ENCODE data around the gene RAB11FIP3.
"Not testable (repeated sequence)": the region's sequence is repeated elsewhere in the genome, so short reads cannot be mapped to it uniquely, and the experiment has no call there.

The RAB11FIP3 gene

GRCh38 chr16:476039-476438 lies 50.6 kb downstream of the RAB11FIP3 start:
- Mint-ChIP-seq H3K27me3 (no peaks in the 10 kb centered on the region), H3K36me3 (ENCODE audit: low read depth) (peaks cover 21% of the 10 kb centered on the region), H3K4me3 (no peak overlapping the region), H3K4me1 (ENCODE audit: low read depth) (no peaks in the 10 kb centered on the region), H3K27ac (no peak overlapping the region), H3K9me3 (no peaks in the 10 kb centered on the region)
- no peak for DNase-seq

- Mint-ChIP-seq H3K4me3 (no peak overlapping the region), H3K27ac (no peak overlapping the region), H3K4me1 (ENCODE audit: low read depth) (no peaks in the 10 kb centered on the region), H3K27me3 (no peaks in the 10 kb centered on the region), H3K36me3 (ENCODE audit: low read depth) (peaks cover 14% of the 10 kb centered on the region), H3K9me3 (no peaks in the 10 kb centered on the region)
- no peak for DNase-seq
Observed at GRCh38 chr16:477301-478157, 52.1 kb downstream of the RAB11FIP3 start.

- not testable (repeated sequence) for H3K4me3 Mint-ChIP-seq; H3K27me3 Mint-ChIP-seq; H3K4me1 Mint-ChIP-seq (ENCODE audit: low read depth); H3K9me3 Mint-ChIP-seq; H3K27ac Mint-ChIP-seq; DNase-seq
- peaks cover 17% of the 10 kb centered on the region for H3K36me3 Mint-ChIP-seq (ENCODE audit: low read depth)
Observed at GRCh38 chr16:478287-478686, 52.8 kb downstream of the RAB11FIP3 start.

GRCh38 chr16:482468-483185 lies 57.2 kb downstream of the RAB11FIP3 start:
- H3K4me3 Mint-ChIP-seq = no peak overlapping the region
- no peaks in the 10 kb centered on the region for H3K27me3 Mint-ChIP-seq
- H3K36me3 Mint-ChIP-seq (ENCODE audit: low read depth) = peaks cover 20% of the 10 kb centered on the region
- no peaks in the 10 kb centered on the region for H3K4me1 Mint-ChIP-seq (ENCODE audit: low read depth)
- no peak overlapping the region for H3K27ac Mint-ChIP-seq
- DNase-seq = no peak
- no peaks in the 10 kb centered on the region for H3K9me3 Mint-ChIP-seq

- DNase-seq = no peak
- Mint-ChIP-seq H3K4me3 (no peak overlapping the region), H3K36me3 (ENCODE audit: low read depth) (peaks cover 24% of the 10 kb centered on the region), H3K27ac (no peak overlapping the region), H3K27me3 (no peaks in the 10 kb centered on the region), H3K9me3 (no peaks in the 10 kb centered on the region), H3K4me1 (ENCODE audit: low read depth) (no peaks in the 10 kb centered on the region)
Observed at GRCh38 chr16:483341-484075, 58.1 kb downstream of the RAB11FIP3 start.

- Mint-ChIP-seq H3K36me3 (ENCODE audit: low read depth) (peaks cover 41% of the 10 kb centered on the region), H3K9me3 (no peaks in the 10 kb centered on the region), H3K4me1 (ENCODE audit: low read depth) (no peaks in the 10 kb centered on the region), H3K27me3 (no peaks in the 10 kb centered on the region), H3K4me3 (no peak overlapping the region), H3K27ac (no peak overlapping the region)
- DNase-seq = no peak
Observed at GRCh38 chr16:489606-490005, 64.2 kb downstream of the RAB11FIP3 start.

- Mint-ChIP-seq H3K27me3 (no peaks in the 10 kb centered on the region), H3K4me3 (no peak overlapping the region), H3K9me3 (no peaks in the 10 kb centered on the region), H3K27ac (no peak overlapping the region), H3K4me1 (ENCODE audit: low read depth) (no peaks in the 10 kb centered on the region), H3K36me3 (ENCODE audit: low read depth) (peaks cover 41% of the 10 kb centered on the region)
- DNase-seq = no peak
Observed at GRCh38 chr16:490768-491167, 65.3 kb downstream of the RAB11FIP3 start.

GRCh38 chr16:491220-491919 lies 65.9 kb downstream of the RAB11FIP3 start:
- H3K27ac Mint-ChIP-seq = no peak overlapping the region
- no peaks in the 10 kb centered on the region for H3K27me3 Mint-ChIP-seq
- DNase-seq = no peak
- no peaks in the 10 kb centered on the region for H3K9me3 Mint-ChIP-seq
- H3K4me1 Mint-ChIP-seq (ENCODE audit: low read depth) = no peaks in the 10 kb centered on the region
- H3K4me3 Mint-ChIP-seq = no peak overlapping the region
- H3K36me3 Mint-ChIP-seq (ENCODE audit: low read depth) = peaks cover 41% of the 10 kb centered on the region

GRCh38 chr16:492211-492875 lies 66.9 kb downstream of the RAB11FIP3 start:
- H3K36me3 Mint-ChIP-seq (ENCODE audit: low read depth) = peaks cover 39% of the 10 kb centered on the region
- no peaks in the 10 kb centered on the region for H3K4me1 Mint-ChIP-seq (ENCODE audit: low read depth)
- H3K27me3 Mint-ChIP-seq = no peaks in the 10 kb centered on the region
- no peak overlapping the region for H3K27ac Mint-ChIP-seq
- no peaks in the 10 kb centered on the region for H3K9me3 Mint-ChIP-seq
- H3K4me3 Mint-ChIP-seq = no peak overlapping the region
- DNase-seq = no peak

GRCh38 chr16:494676-495075 lies 69.2 kb downstream of the RAB11FIP3 start:
- not testable (repeated sequence) for DNase-seq; H3K4me1 Mint-ChIP-seq (ENCODE audit: low read depth); H3K27ac Mint-ChIP-seq; H3K9me3 Mint-ChIP-seq; H3K4me3 Mint-ChIP-seq; H3K27me3 Mint-ChIP-seq
- H3K36me3 Mint-ChIP-seq (ENCODE audit: low read depth) = peaks cover 33% of the 10 kb centered on the region

- H3K27ac Mint-ChIP-seq = no peak overlapping the region
- H3K36me3 Mint-ChIP-seq (ENCODE audit: low read depth) = peaks cover 31% of the 10 kb centered on the region
- DNase-seq = no peak
Observed at GRCh38 chr16:495127-495748, 69.8 kb downstream of the RAB11FIP3 start.

GRCh38 chr16:496097-496886 lies 70.8 kb downstream of the RAB11FIP3 start:
- DNase-seq = no peak
- Mint-ChIP-seq H3K4me1 (ENCODE audit: low read depth) (no peaks in the 10 kb centered on the region), H3K4me3 (no peak overlapping the region), H3K27me3 (no peaks in the 10 kb centered on the region), H3K9me3 (no peaks in the 10 kb centered on the region), H3K27ac (no peak overlapping the region), H3K36me3 (ENCODE audit: low read depth) (peaks cover 24% of the 10 kb centered on the region)

More at GRCh38 chr16:495127-495748, 69.8 kb downstream of the RAB11FIP3 start:
- H3K4me3 Mint-ChIP-seq = no peak overlapping the region
- H3K9me3 Mint-ChIP-seq = no peaks in the 10 kb centered on the region
- no peaks in the 10 kb centered on the region for H3K27me3 Mint-ChIP-seq
- H3K4me1 Mint-ChIP-seq (ENCODE audit: low read depth) = no peaks in the 10 kb centered on the region

- Mint-ChIP-seq H3K9me3 (no peaks in the 10 kb centered on the region), H3K36me3 (ENCODE audit: low read depth) (peaks cover 18% of the 10 kb centered on the region), H3K27ac (no peak overlapping the region), H3K4me1 (ENCODE audit: low read depth) (no peaks in the 10 kb centered on the region), H3K4me3 (no peak overlapping the region), H3K27me3 (no peaks in the 10 kb centered on the region)
- no peak for DNase-seq
Observed at GRCh38 chr16:497258-497657, 71.8 kb downstream of the RAB11FIP3 start.

Data from activated T-cell treated with anti-CD3 and anti-CD28 coated beads, Interleukin-2, amount 50 U/mL, for 24 hours (primary cell).